Measurements from ENCODE around the gene UBR4.

GRCh38 chr1:19123837-19124236 is 86.2 kb downstream of the UBR4 start:
- no peak for TF ChIP-seq EZH2 (IDR thresholded peaks at IDR 0.05)
- no peak for TF ChIP-seq POLR2AphosphoS5 (IDR thresholded peaks at IDR 0.05; ENCODE audit: borderline replicate concordance, low read depth, low read length)

Data from SK-N-MC (cell line).